OCI-LY3 (cell line): Measurements from ENCODE around the gene FKBP7.

Experiments
- EZH2phosphoT487 ChIP-seq: fragments of 200-600 bp; shearing (Covaris generic); IDR thresholded peaks from 2 replicates; pipeline ENCODE4 v1.6.1; 2018; ENCODE audit warnings: antibody characterized with exemption, mixed run types, low read depth
- TF ChIP-seq, protein P1 (sequence below): fragments of 200-600, 300-600 bp; sonication (generic); IDR thresholded peaks from 2 replicates; pipeline ENCODE4 v1.5.1; 2014; ENCODE audit warnings: antibody characterized with exemption, low read length, low read depth

DNA sequence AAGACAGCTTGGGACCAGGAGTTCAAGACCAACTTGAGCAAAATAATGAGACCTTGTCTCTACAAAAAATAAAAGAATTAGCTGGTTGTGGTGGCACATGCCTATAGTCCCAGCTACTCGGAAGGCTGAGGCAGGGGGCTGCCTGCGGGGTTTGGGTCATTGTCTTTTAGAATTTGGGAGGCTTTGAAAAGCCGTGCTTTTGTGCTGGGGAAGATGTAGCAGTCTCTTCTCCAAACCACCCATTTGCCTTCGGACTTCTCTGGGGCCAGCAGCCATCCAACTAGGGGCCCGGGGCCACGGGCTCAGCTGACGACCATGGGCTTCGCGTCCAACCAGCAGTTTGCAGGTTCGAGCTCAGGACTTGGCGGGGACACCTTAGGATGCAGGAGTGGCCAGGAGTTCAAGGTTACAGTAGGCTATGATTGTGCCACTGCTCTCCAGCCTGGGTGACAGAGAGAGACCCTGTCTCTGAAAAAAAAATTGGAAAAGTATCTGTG, 21.0 kb downstream of the FKBP7 start:
- TF ChIP-seq, protein P1, sequence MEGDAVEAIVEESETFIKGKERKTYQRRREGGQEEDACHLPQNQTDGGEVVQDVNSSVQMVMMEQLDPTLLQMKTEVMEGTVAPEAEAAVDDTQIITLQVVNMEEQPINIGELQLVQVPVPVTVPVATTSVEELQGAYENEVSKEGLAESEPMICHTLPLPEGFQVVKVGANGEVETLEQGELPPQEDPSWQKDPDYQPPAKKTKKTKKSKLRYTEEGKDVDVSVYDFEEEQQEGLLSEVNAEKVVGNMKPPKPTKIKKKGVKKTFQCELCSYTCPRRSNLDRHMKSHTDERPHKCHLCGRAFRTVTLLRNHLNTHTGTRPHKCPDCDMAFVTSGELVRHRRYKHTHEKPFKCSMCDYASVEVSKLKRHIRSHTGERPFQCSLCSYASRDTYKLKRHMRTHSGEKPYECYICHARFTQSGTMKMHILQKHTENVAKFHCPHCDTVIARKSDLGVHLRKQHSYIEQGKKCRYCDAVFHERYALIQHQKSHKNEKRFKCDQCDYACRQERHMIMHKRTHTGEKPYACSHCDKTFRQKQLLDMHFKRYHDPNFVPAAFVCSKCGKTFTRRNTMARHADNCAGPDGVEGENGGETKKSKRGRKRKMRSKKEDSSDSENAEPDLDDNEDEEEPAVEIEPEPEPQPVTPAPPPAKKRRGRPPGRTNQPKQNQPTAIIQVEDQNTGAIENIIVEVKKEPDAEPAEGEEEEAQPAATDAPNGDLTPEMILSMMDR, result no peak
- no peak for TF ChIP-seq EZH2phosphoT487
